ENCODE data around the gene STIMATE.

- TF ChIP-seq TAF1 (IDR thresholded peaks at IDR 0.05; ENCODE audit: borderline replicate concordance, insufficient read depth, low read length) (no peak), POLR2AphosphoS5 (IDR thresholded peaks at IDR 0.05; ENCODE audit: low read depth, low read length) (no peak)
Measured at GRCh38 chr3:52851348-52851747, 46.0 kb downstream of the STIMATE start.
